GM12878 (cell line): ENCODE data around the gene SPATA1. TPM values are rescaled to one million over a fixed set of nuclear protein-coding genes. Genes with fewer than 3 reads are reported as not detected.

ENCODE experiments used
- ATAC-seq: fragments of 200-7000 bp; cut with Tn5 transposase; 3 replicates; pipeline ENCODE4 v1.9.1; 2020; ENCODE audit warnings: mild to moderate bottlenecking, moderate library complexity
- BruUV-seq: library from RNA; stranded (reverse); fragments of 400-500 nt; replicated peaks from 2 replicates; lab custom pipeline; 2021; lab: Mats Ljungman, UMichigan
- CTCF ChIA-PET: fragments of 300-600 bp; sonication (Branson Sonifier 250); formaldehyde crosslinking; extraction: SDS; loops from one replicate; lab custom pipeline; 2021; ENCODE audit warnings: inconsistent platforms; lab: Yijun Ruan, JAX
- POLR2A ChIA-PET: fragments of 350-600 bp; formaldehyde crosslinking; extraction: SDS; loops from one replicate; lab custom pipeline; 2021; ENCODE audit warnings: inconsistent platforms; lab: Charles Lee
- RAD21 ChIA-PET: fragments of 300-600 bp; sonication (Branson Sonifier 250); formaldehyde crosslinking; loops from one replicate; lab custom pipeline; 2023; ENCODE audit warnings: antibody characterized with exemption; ENCODE audit not compliant: unreplicated experiment; lab: Charles Lee
- SMC1A ChIA-PET: fragments of 300-600 bp; sonication (Branson Sonifier 250); formaldehyde crosslinking; loops from one replicate; lab custom pipeline; 2023; ENCODE audit not compliant: unreplicated experiment, uncharacterized antibody; lab: Charles Lee
- DNase-seq: peaks from one replicate; pipeline ENCODE4 v3.0.0-alpha.2; 2011; ENCODE audit warnings: low read depth, low spot score
- FAIRE-seq: peaks from 3 replicates; lab custom pipeline; 2011; peaks lifted over from hg19 to GRCh38; lab: Jason Lieb, UNC
- H2AFZ ChIP-seq: 2 replicates; pipeline ENCODE4 v1.6.0; 2011; ENCODE audit warnings: low read depth, low read length, control low read depth; ENCODE audit not compliant: control insufficient read depth
- H3K27ac ChIP-seq: 2 replicates; pipeline ENCODE4 v1.5.1; 2011; ENCODE audit warnings: control low read depth; ENCODE audit not compliant: control insufficient read depth, insufficient read depth
- H3K27me3 ChIP-seq, 2 experiments: replicated peaks in 1 of 2; 2 replicates each; pipeline versions ENCODE4 v1.6.0 to v1.6.1; 2011; ENCODE audit warnings: low read length in 1 of 2; ENCODE audit not compliant: control insufficient read depth in 2 of 2, insufficient read depth in 2 of 2
- H3K36me3 ChIP-seq, 2 experiments: 2 replicates each; pipeline ENCODE4 v1.5.1; 2011; ENCODE audit warnings: low read length in 1 of 2; ENCODE audit not compliant: control insufficient read depth in 2 of 2, insufficient read depth in 2 of 2
- H3K4me1 ChIP-seq: 2 replicates; pipeline ENCODE4 v1.6.1; 2011; ENCODE audit warnings: mild to moderate bottlenecking, low read length, moderate library complexity, mixed read lengths; ENCODE audit not compliant: control insufficient read depth, insufficient read depth
- H3K4me2 ChIP-seq: 2 replicates; pipeline ENCODE4 v1.6.0; 2011; ENCODE audit warnings: control low read depth; ENCODE audit not compliant: control insufficient read depth, insufficient read depth
- H3K4me3 ChIP-seq: fragments of 200-600 bp; sonication (generic); 2 replicates; pipeline ENCODE4 v1.5.1; 2016
- H3K79me2 ChIP-seq: 2 replicates; pipeline ENCODE4 v1.6.0; 2011; ENCODE audit warnings: low read length; ENCODE audit not compliant: control insufficient read depth, insufficient read depth
- H3K9ac ChIP-seq: 2 replicates; pipeline ENCODE4 v1.8.0; 2011; ENCODE audit warnings: low read length, control low read depth, mixed read lengths; ENCODE audit not compliant: control insufficient read depth, insufficient read depth
- H3K9me3 ChIP-seq: replicated peaks from 3 replicates; pipeline ENCODE4 v1.5.1; 2011; ENCODE audit warnings: mild to moderate bottlenecking, low read length; ENCODE audit not compliant: control insufficient read depth, insufficient read depth
- H4K20me1 ChIP-seq: 2 replicates; pipeline ENCODE4 v1.6.0; 2011; ENCODE audit not compliant: control insufficient read depth, insufficient read depth
- BHLHE40 ChIP-seq, 2 experiments: fragments of 450-650 bp in 1 of 2; IDR thresholded peaks; 2 replicates each; pipeline ENCODE4 v1.6.1; 2011 to 2017; ENCODE audit warnings: low read depth in 2 of 2, borderline replicate concordance in 1 of 2, improper control_type of control experiment in 1 of 2, low read length in 1 of 2, mild to moderate bottlenecking in 1 of 2
- CHD1 ChIP-seq: IDR thresholded peaks from 2 replicates; pipeline ENCODE4 v1.6.1; 2012; ENCODE audit warnings: low read depth, low read length, improper control_type of control experiment
- CREM ChIP-seq: IDR thresholded peaks from 2 replicates; pipeline ENCODE4 v1.6.1; 2014; ENCODE audit warnings: antibody characterized with exemption, low read depth
- EED ChIP-seq: sonication (generic); IDR thresholded peaks from 2 replicates; pipeline ENCODE4 v1.6.1; 2016; ENCODE audit warnings: antibody characterized with exemption, low read depth
- FOXM1 ChIP-seq: IDR thresholded peaks from 2 replicates; pipeline ENCODE4 v1.6.1; 2012; ENCODE audit warnings: low read depth, mild to moderate bottlenecking, inconsistent platforms, low read length, moderate library complexity
- HDAC2 ChIP-seq: fragments of 200-600 bp; sonication (generic); IDR thresholded peaks from 2 replicates; pipeline ENCODE4 v1.6.1; 2017
- MEF2B ChIP-seq: fragments of 450-650 bp; IDR thresholded peaks from 2 replicates; pipeline ENCODE4 v1.6.1; 2018; ENCODE audit warnings: mild to moderate bottlenecking, moderate library complexity; ENCODE audit not compliant: partially characterized antibody, poor library complexity, severe bottlenecking
- MYC ChIP-seq: IDR thresholded peaks from 2 replicates; pipeline ENCODE4 v1.6.1; 2011; ENCODE audit warnings: mild to moderate bottlenecking, low read length, moderate library complexity, inconsistent platforms; ENCODE audit not compliant: insufficient read depth, insufficient replicate concordance, insufficient read length, severe bottlenecking
- NBN ChIP-seq: fragments of 450-650 bp; IDR thresholded peaks from 2 replicates; pipeline ENCODE4 v1.6.1; 2016
- SPI1 ChIP-seq: IDR thresholded peaks from 2 replicates; pipeline ENCODE4 v1.6.1; 2011; ENCODE audit warnings: low read depth, mild to moderate bottlenecking, low read length, moderate library complexity, borderline replicate concordance; ENCODE audit not compliant: insufficient read depth
- SREBF1 ChIP-seq: IDR thresholded peaks from 2 replicates; pipeline ENCODE4 v1.6.1; 2012; ENCODE audit warnings: mild to moderate bottlenecking, low read length
- STAT3 ChIP-seq: IDR thresholded peaks from 2 replicates; pipeline ENCODE4 v1.6.1; 2011; ENCODE audit warnings: low read depth, low read length, improper control_type of control experiment
- WRNIP1 ChIP-seq: IDR thresholded peaks from 2 replicates; pipeline ENCODE4 v1.6.1; 2011; ENCODE audit warnings: low read depth, low read length, improper control_type of control experiment, borderline replicate concordance
- WGBS: methylation state at CpG from one replicate; pipeline ENCODE4 v1.1.6; 2016; ENCODE audit warnings: low lambda C conversion rate; ENCODE audit not compliant: insufficient replicate concordance, insufficient coverage; ENCODE audit errors: missing lambda C conversion rate; 5-methylcytosine and 5-hydroxymethylcytosine counted together
- in situ Hi-C: fragments of 300-500 bp; cut with MboI; formaldehyde crosslinking; loops from 9 replicates; pipeline ENCODE4 v1.14.3; 2018; ENCODE audit warnings: mixed read lengths
- intact Hi-C: fragments of 100-400 bp; cut with micrococcal nuclease; formaldehyde crosslinking; loops from one replicate; pipeline ENCODE4 v1.14.2; 2022; ENCODE audit not compliant: unreplicated experiment
- polyA plus RNA-seq, 11 experiments: library from polyadenylated mRNA; depleted of rRNA in 4 of 11; unstranded in 6 of 11; stranded (reverse) in 5 of 11; fragments of >200 nt; fragmentation: Nextera tagmentation in 4 of 11; fragmentation: Illumina TruSeq in 1 of 11; extraction: Ambion mirVana in 4 of 11; extraction: Trizol in 1 of 11; gene quantifications; 1 replicate in 1 of 11; 2 replicates in 10 of 11; pipeline versions ENCODE4 v1.2.1 to v1.2.3, GENCODE V29; 2011 to 2016; ENCODE audit warnings: inconsistent platforms in 2 of 11, missing spikeins in 2 of 11, low read depth in 1 of 11
- total RNA-seq, 4 experiments: library from RNA; depleted of rRNA in 3 of 4; stranded (reverse); fragments of >200 nt in 3 of 4; fragmentation: Illumina TruSeq in 1 of 4; extraction: Trizol in 1 of 4; gene quantifications; 2 replicates each; pipeline versions ENCODE4 v1.2.1 to v1.2.3, GENCODE V29; 2013 to 2021

Gene SPATA1
- total and polyA plus RNA-seq, 10 of the 15 experiments (the other 5 are each of a cell fraction or from before 2014, with no cell fraction given): 0.74 to 2.4 (median 1.9) TPM

GRCh38 chr1:84510165-84510564 is 4.0 kb downstream of the SPATA1 start:
- 100% methylated on average over 2 of the region's 2 CpGs for WGBS
- no peak overlapping the region for H3K9ac ChIP-seq
- RAD21 ChIA-PET: no interaction called here
- CTCF ChIA-PET: interaction anchor here (0.6 kb wide), 1 partner anchor 179 kb away, joined by 3 read pairs; no protein-coding TSS in a partner anchor
- DNase-seq (no peak), ATAC-seq (no peak), FAIRE-seq (no peak)
- H3K9me3 ChIP-seq: peaks cover 2% of the 10 kb centered on the region; the same call in 1 of the 3 replicates
- peaks cover 17% of the 10 kb centered on the region for H3K79me2 ChIP-seq
- POLR2A ChIA-PET: no interaction called here
- H2AFZ ChIP-seq: no peak overlapping the region
- SMC1A ChIA-PET: interaction anchor here (1.2 kb wide), 1 partner anchor 63 kb away, joined by 4 read pairs; no protein-coding TSS in a partner anchor
- no peak overlapping the region for H3K4me2 ChIP-seq
- H3K27ac ChIP-seq: no peak overlapping the region
- no peaks in the 10 kb centered on the region for H3K27me3 ChIP-seq
- in situ Hi-C loops (no loop called here), intact Hi-C loops (no loop called here)
- H3K4me3 ChIP-seq: no peak overlapping the region
- no peaks in the 10 kb centered on the region; a peak in 1 of 4 replicates for H3K36me3 ChIP-seq
- H4K20me1 ChIP-seq: no peaks in the 10 kb centered on the region
- H3K4me1 ChIP-seq: no peaks in the 10 kb centered on the region
- no TSS peak for BruUV-seq
- TF ChIP-seq MEF2B (no peak), CREM (no peak), FOXM1 (no peak), SREBF1 (no peak), SPI1 (no peak), NBN (no peak), CHD1 (no peak), STAT3 (no peak), HDAC2 (no peak), WRNIP1 (no peak), BHLHE40 (IDR thresholded peaks at IDR 0.05; ENCODE audit: borderline replicate concordance in 1 of 2, low read depth in 2 of 2, low read length in 1 of 2) (no peak), EED (no peak), MYC (no peak)
